ENCODE data around the gene CDH24. TPM values are rescaled to one million over a fixed set of nuclear protein-coding genes. Genes with fewer than 3 reads are reported as not detected.

Gene CDH24
- polyA plus RNA-seq, 1 donor from 2014 or later = 31.7 TPM

- Histone ChIP-seq H3K4me2 (ENCODE audit: low read length) (no peak overlapping the region), H2AFZ (ENCODE audit: low read depth, low read length) (no peak overlapping the region), H3K9ac (ENCODE audit: low read length) (no peak overlapping the region), H3K79me2 (replicated peaks; ENCODE audit: insufficient read depth, low read length) (no peaks in the 10 kb centered on the region), H3K9me2 (ENCODE audit: insufficient read depth, low read length) (no peaks in the 10 kb centered on the region), H3K9me3 (ENCODE audit: low read length) (no peaks in the 10 kb centered on the region), H3K27ac (ENCODE audit: low read length) (no peak overlapping the region), H3K27me3 (ENCODE audit: insufficient read depth, low read depth, low read length) (no peaks in the 10 kb centered on the region), H3F3A (ENCODE audit: insufficient read depth, low read length, poor library complexity, severe bottlenecking) (no peaks in the 10 kb centered on the region), H3K4me3 (ENCODE audit: low read length) (no peak overlapping the region), H3K36me3 (ENCODE audit: insufficient read depth, low read length) (no peaks in the 10 kb centered on the region), H4K20me1 (ENCODE audit: insufficient read depth) (no peaks in the 10 kb centered on the region)
- TF ChIP-seq MXI1 (conservative IDR thresholded peaks at IDR 0.05; ENCODE audit: poor library complexity, severe bottlenecking) = no peak
- no peak for TF ChIP-seq RAD21 (conservative IDR thresholded peaks at IDR 0.05)
- no peak for TF ChIP-seq TAF1 (IDR thresholded peaks at IDR 0.05; ENCODE audit: low read depth)
- TF ChIP-seq SMC3 (conservative IDR thresholded peaks at IDR 0.05; ENCODE audit: poor library complexity) = no peak
- no peak for TF ChIP-seq CTCF (IDR thresholded peaks at IDR 0.05; ENCODE audit: poor library complexity, severe bottlenecking)
- no peak for TF ChIP-seq EP300 (conservative IDR thresholded peaks at IDR 0.05; ENCODE audit: poor library complexity, severe bottlenecking)
- no peak for TF ChIP-seq REST (IDR thresholded peaks at IDR 0.05; ENCODE audit: borderline replicate concordance)
- no peak for TF ChIP-seq POLR2AphosphoS5 (IDR thresholded peaks at IDR 0.05)
Observed at GRCh38 chr14:23085458-23085857, 28.1 kb upstream of the CDH24 start.

- Histone ChIP-seq H3K4me2 (ENCODE audit: low read length) (no peak overlapping the region), H3K9me3 (ENCODE audit: low read length) (no peaks in the 10 kb centered on the region), H3K27me3 (ENCODE audit: insufficient read depth, low read depth, low read length) (no peaks in the 10 kb centered on the region), H3K79me2 (replicated peaks; ENCODE audit: insufficient read depth, low read length) (no peaks in the 10 kb centered on the region), H4K20me1 (ENCODE audit: insufficient read depth) (no peaks in the 10 kb centered on the region), H3K9me2 (ENCODE audit: insufficient read depth, low read length) (no peaks in the 10 kb centered on the region), H3K27ac (ENCODE audit: low read length) (no peak overlapping the region), H3K9ac (ENCODE audit: low read length) (no peak overlapping the region), H3F3A (ENCODE audit: insufficient read depth, low read length, poor library complexity, severe bottlenecking) (no peaks in the 10 kb centered on the region), H3K4me3 (ENCODE audit: low read length) (no peak overlapping the region), H3K36me3 (ENCODE audit: insufficient read depth, low read length) (peaks cover 19% of the 10 kb centered on the region), H2AFZ (ENCODE audit: low read depth, low read length) (no peak overlapping the region)
- TF ChIP-seq REST (IDR thresholded peaks at IDR 0.05; ENCODE audit: borderline replicate concordance) (no peak), MXI1 (conservative IDR thresholded peaks at IDR 0.05; ENCODE audit: poor library complexity, severe bottlenecking) (no peak), POLR2AphosphoS5 (IDR thresholded peaks at IDR 0.05) (no peak), RAD21 (conservative IDR thresholded peaks at IDR 0.05) (no peak), EP300 (conservative IDR thresholded peaks at IDR 0.05; ENCODE audit: poor library complexity, severe bottlenecking) (no peak)
Observed at GRCh38 chr14:23080474-23080873, 23.2 kb upstream of the CDH24 start.
